DMS153 treated with DMSO at 0.1 percent for 48 hours (cell line): Measurements from ENCODE around the gene EEPD1.

Experiments used
- DNase-seq: peaks from one replicate; lab custom pipeline; 2025; ENCODE audit not compliant: unreplicated experiment; lab: John Stamatoyannopoulos, UW

EEPD1 gene

GRCh38 chr7:36188906-36189305 lies 35.9 kb downstream of the EEPD1 start:
- DNase-seq = no peak

GRCh38 chr7:36190447-36191291 lies 37.6 kb downstream of the EEPD1 start:
- DNase-seq = no peak

GRCh38 chr7:36191292-36191920 lies 38.4 kb downstream of the EEPD1 start:
- no peak for DNase-seq

- DNase-seq = no peak
These were observed 39.2 kb downstream of the EEPD1 start for GRCh38 chr7:36192053-36192824.

GRCh38 chr7:36192877-36193276 lies 39.8 kb downstream of the EEPD1 start:
- DNase-seq = no peak

- DNase-seq = no peak
These were observed 45.8 kb downstream of the EEPD1 start for GRCh38 chr7:36198854-36199266.

- DNase-seq = no peak
These were observed 46.3 kb downstream of the EEPD1 start for GRCh38 chr7:36199329-36199728.

- no peak for DNase-seq
These were observed 48.2 kb downstream of the EEPD1 start for GRCh38 chr7:36201122-36201723.

- DNase-seq = no peak
These were observed 49.3 kb downstream of the EEPD1 start for GRCh38 chr7:36202398-36202797.

GRCh38 chr7:36203071-36203790 lies 50.2 kb downstream of the EEPD1 start:
- DNase-seq = no peak

- DNase-seq = no peak
These were observed 51.1 kb downstream of the EEPD1 start for GRCh38 chr7:36204044-36204663.

- no peak for DNase-seq
These were observed 52.0 kb downstream of the EEPD1 start for GRCh38 chr7:36204929-36205635.

GRCh38 chr7:36205803-36206202 lies 52.7 kb downstream of the EEPD1 start:
- DNase-seq = no peak

GRCh38 chr7:36207451-36208291 lies 54.6 kb downstream of the EEPD1 start:
- no peak for DNase-seq

GRCh38 chr7:36208426-36208825 lies 55.4 kb downstream of the EEPD1 start:
- no peak for DNase-seq

- DNase-seq = no peak
These were observed 56.2 kb downstream of the EEPD1 start for GRCh38 chr7:36208997-36209813.

- DNase-seq = no peak
These were observed 56.7 kb downstream of the EEPD1 start for GRCh38 chr7:36209814-36210183.
